Skin of body (tissue), 2 donors: ENCODE measurements around the gene CD48. TPM values are rescaled to one million over a fixed set of nuclear protein-coding genes. Genes with fewer than 3 reads are reported as not detected.
"Not testable (repeated sequence)": the region's sequence is repeated elsewhere in the genome, so short reads cannot be mapped to it uniquely, and the experiment has no call there.

ENCODE experiments used
- DNase-seq: peaks from one replicate; lab custom pipeline; 2025; lab: John Stamatoyannopoulos, UW
- total RNA-seq: library from RNA; depleted of rRNA; stranded (reverse); fragments of >200 nt; gene quantifications from one replicate; pipeline ENCODE4 v1.2.3, GENCODE V29; 2014

CD48 gene
- total RNA-seq, 1 donor from 2014 or later = 8.2 TPM

DNA sequence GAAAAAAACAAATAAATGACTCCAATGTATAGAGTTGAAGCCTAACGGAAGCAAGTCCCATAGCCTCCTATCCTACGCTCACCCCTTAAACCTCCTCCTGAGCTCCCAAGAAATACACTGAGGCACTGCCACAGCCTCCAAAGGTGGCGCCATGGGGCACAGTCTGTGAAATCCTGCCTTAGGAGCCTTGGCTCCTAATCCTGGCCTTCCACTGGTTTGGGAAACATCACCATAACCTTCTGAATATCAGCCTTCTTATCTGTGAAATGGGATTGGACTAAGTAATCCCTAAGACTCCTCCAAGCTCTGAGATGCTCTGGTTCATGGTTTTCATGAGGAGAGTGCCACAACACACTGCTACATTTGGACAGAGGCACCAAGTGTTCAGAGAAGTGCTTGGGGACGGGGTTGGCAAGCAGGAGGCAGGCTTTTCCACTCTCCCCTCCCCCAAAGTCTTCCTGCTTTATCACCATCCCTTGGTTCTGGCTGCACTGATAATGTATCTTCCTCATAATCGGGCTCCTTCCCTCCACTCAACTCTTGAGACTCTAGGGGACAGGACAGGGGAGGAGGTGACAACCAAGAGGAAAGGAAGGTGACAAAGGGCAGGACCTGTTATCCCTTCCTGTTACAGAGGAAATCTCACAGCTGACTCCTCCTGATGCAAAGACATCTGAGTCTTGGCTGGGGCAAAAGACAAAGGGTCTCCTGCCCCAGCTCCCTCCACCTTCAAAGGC is 30.2 kb upstream of the CD48 start:
- no peak for DNase-seq

DNA sequence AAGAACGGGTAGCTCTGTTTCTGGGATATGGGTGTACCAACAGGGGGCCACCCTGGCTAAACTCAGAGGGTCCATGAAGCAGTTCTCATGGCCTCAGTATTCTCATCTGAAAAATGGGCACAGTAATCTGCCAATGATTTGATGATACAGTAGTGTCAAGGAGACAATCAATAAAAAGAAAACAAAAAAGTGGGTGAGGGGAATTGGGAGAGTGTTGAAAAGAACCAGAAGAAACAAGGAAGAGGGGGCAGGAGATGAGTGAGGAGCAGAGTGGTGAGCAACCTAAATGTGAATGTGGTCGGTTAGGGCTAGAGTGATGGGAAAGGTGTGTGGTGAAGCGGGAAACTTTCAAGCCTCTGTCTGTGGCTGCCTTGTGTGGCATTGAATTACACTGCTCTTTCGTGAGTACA is 29.5 kb upstream of the CD48 start:
- DNase-seq = no peak

DNA sequence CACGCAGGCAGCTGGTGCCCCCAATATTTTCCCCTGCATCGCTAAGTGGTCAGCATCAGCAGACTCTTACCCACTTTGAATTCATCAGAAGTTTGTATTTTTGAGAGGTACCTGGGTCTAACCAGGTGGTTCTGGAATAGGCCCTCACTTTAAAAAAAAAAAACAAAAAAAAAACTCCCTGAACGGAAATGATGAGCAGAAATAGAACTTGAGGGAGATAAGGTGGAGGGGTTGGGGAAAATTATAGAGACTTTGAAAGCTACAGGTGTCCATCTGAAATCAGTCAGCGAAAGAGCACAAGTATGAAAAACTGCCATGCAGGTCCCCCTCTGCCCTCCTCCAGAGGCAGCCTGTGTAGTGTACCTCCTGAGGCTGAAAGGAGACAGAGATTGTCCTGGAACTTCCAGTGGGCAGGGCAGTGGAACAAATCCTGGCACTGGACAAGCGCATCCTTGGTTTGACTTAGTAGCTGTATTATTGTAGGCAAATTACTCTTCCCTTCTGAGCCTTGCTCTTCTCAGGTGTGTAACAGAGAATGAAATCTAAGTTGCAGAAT is 28.6 kb upstream of the CD48 start:
- DNase-seq = no peak

DNA sequence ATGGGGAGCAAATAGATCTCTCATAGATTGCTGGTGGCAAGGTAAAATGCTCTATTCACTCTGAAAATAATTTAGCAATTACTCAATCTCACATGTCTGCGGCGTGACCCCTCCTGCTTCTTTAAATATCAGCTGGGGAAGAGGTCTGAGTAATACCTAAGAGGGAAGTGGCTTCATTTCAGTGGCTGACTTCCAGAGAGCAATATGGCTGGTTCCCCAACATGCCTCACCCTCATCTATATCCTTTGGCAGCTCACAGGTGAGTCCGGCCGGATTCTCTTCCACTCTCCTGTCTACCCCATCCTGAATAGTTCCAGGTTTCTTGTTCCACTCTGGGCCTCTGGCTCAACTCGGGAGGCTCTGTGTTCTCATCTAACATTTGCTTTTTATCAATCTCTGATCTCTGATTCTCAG is 27.5 kb upstream of the CD48 start, which contains the start of gene SLAMF7:
Gene SLAMF7, plus strand, starts transcription at position 150 of the 414 bp plus-strand sequence. Its CDS starts 55 bp downstream, at position 205.
- no peak for DNase-seq

DNA sequence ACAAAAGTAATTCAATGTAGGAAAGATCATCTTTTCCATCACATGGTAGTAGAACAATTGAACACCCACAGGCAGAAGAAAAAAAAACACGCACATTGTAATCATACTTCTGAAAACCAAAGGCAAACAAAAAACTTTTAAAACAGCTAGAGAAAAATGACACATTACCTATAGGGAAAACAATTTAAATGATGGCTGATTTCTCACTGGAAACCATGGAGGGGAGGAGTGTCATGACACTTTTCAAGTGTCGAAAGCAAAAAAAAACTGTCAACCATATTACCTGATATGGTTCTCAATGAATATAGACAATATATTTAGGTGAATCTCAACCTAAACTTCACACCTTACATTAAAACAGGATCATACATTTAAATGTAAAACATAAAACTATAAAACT is 26.6 kb upstream of the CD48 start:
- DNase-seq = no peak

DNA sequence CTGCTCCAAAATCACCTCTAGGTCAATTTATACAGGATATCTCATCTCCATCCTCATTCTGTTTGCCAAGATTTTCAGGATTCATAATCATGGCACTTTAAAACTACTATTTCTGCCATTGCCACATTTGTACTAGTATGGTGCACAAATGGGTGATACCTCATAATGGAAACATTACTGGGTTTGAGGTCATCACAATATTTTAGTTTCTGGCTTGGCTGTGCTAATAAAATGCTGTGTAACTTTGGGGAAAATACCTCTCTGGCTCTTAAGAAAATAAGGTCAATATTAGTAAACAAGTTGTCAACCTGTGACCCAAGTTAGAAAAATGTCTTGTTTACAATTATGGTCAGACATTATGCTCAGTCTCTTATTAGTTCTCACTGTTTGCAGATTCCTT is 22.7 kb upstream of the CD48 start:
- DNase-seq = no peak

DNA sequence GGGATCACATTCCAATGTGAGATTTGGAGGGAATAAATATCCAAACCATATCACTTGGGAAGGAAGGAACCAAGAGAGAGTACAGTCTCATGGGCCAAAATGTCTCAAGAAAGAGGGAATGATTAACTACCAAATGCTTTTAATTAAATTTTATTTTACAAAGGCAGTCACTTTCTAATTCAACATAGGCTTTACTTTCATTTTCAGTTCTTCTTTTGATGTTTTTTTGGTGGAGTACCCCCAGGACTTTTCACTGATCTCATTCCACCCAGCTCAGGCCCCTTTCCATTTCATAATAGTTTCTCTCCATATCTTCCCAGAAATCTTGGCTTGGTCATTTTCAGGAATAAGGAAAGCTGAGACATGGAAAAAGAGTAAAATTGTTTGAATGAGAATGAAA is 22.3 kb upstream of the CD48 start:
- DNase-seq = no peak

DNA sequence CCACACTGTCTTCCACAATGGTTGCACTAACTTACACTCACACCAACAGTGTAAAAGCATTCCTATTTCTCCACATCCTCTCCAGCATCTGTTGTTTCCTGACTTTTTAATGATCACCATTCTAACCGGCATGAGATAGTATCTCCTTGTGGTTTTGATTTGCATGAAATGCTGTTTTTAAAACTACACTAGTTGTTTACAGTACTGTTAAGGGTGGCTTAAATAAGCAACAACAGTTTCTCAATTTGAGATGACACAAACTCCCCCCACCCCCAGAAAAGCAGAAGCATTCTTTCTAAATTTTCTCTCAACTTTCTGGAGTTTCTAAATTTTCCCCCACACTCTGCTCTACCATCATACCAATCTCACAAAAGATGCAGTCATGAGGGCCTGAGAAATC is 20.4 kb upstream of the CD48 start:
- DNase-seq = no peak

DNA sequence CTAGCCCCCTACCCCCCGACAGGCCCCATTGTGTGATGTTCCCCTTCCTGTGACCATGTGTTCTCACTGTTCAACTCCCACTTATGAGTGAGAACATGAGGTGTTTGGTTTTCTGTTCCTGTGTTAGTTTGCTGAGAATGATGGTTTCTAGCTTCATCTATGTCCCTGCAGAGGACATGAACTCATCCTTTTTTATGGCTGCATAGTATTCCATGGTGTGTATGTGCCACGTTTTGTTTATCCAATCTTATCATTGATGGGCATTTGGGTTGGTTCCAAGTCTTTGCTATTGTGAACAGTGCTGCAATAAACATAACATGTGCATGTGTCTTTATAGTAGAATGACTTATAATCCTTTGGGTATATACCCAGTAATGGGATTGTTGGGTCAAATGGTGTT is 19.9 kb upstream of the CD48 start:
- not testable (repeated sequence) for DNase-seq

DNA sequence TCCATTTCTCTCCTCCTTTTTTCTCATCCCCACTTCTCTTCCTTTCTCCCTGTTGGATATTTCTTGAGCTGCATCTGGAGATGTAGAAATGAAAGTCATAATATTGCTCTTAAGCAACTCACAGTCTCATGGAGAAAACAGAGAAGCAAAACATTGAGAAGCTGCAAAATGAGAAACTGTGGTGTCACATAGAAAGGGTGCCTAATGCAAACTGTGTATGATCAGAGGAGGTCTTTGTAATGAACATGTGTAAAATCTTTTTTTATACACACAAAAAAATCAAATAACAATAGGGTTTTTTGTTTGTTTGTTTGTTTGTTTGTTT is 15.7 kb upstream of the CD48 start:
- no peak for DNase-seq

DNA sequence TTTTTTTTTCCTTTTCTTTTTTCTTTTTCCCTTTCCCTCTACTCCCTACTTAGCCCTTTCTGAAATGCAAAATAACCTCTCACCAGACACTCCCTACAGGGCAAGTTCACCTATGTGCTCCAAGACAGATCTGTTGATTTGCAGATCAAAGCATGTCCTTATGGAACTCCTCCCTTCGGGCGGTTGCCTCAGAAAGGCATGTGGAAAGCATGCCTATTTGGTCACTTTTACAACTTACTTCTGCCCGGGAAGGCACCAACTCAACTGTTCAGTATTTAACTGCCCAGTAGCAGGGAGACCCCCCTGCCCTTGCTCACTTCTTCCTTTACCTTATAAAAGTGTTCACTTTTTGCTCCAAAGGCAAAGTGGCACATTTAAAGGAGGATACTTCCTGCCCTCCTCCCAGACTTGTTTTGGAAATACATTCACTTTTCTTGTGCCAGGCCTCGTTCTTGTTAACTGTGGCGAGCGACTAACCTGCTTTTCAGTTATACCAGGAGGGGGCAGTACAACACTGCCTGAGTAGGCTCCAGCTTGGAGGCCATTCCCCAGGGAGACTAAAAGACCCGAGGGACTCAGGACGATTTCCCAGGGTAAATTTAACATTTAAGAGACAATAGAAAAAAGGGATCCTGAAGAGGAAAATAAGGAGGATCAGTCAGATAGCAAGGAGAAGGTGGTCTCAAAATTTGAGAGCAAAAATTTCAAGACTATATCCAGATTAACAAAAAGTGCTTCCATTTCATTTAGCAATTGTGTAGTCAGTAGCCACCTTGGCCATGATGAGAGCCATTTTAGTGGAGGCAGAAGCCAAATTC is 15.1 kb upstream of the CD48 start:
- peak; percentile 6 for DNase-seq

DNA sequence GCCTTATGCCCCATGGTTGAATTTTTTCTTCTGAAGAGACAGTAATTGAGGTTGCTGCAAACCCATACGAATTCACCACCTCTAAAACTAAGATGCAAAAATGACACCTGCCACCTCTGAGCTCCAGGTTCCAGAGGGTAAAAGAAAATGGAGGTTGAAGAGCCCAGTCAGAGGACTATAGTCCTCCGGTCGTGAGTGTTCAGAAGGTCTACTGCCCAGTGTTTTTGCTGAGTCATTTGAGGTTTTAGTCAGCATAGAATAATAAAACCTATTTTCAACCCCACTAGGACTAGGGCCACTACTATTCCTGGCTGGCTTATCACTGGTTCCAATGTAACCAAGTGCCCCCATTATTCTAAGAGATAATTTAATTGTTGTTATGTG is 14.5 kb upstream of the CD48 start:
- no peak for DNase-seq

DNA sequence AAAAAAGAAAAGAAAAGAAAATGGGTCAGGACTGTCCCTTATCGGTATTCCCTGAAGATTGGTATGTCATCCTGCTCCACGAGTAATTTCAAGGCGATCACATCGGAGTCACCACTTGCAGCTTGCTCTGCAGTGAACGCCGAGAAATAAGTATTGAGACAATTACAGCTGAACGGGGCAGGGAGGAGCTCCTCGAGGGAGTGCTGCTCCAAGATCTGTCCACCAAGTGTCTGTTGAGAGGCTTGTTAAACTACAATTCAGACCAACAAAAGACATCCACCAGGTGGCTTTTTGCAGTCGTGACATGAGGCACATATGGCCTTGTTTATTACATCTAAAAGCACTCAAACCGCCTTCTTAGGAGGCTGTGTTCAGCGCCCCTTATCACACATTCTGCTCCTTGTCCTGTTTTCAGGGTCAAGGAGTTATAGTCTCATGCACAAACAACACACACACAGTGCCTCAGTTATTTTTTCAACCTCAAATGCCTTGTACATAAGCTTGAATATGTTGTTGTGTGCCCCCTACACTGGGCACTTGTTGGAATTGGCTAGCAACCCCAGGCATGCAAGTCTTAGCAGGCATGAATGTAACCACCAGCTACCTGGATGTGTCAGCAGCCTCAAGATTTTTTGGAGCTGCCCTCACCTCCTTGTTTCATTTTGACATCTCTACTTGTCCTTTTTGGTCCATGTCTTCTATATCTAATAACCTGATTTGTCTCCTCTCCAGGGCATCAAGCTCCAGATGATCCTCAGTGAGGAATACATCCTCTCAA is 13.0 kb upstream of the CD48 start:
- DNase-seq = no peak

DNA sequence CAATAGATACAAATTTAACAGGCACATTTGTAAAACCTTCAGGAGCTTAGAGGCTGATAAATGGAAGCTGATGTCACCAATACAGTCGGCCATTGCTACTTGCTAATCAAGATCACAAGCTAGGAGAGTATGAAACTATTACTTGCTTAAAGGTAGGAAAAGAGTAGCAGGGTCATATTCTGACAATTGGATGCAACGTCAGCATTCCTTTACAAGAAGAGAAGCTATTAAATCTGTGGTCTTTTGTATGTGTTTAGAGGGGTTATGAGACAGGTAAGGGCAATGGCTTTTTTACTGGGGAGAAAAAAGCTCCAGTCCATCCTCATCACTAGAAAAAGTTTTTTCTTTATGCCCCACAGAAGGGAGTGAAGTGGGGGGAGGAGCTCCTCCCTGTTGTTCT is 11.7 kb upstream of the CD48 start:
- no peak for DNase-seq

DNA sequence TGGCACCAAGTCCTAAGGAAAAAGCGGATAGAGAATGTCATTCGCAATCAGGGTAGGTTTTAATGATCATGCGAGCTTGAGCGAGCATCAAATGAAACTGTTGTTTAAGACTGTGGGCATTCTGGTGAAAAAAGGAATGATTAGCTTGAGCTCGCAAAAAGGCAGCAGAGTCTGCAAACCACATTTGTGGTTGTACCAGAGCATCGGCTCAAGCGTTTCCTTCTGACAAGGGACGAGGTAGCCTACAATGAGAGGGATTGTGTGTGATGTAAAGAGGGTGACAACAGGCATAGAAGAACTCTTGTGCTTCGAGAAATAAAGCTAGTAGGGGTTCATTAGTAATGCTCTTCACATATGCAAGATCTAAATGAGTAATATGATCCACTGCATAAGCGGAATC is 11.1 kb upstream of the CD48 start:
- DNase-seq = no peak

DNA sequence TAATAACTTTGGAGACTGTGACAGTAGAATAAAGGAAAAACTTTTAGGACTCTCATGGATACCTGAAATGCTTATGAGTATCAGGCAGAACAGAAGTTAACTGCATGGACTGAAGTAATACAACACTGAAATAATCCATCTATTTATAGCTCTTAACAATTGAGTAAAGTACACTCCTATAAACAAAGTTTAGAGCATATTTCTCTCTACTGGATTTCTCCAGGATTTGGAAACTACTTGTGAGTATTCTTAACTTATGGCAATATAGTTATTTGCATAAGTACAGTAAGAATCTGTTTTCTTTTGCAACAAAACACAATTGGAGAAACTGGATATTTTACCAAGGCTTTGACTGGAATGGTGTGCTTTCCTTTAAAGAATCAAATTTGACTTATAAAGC is 9.9 kb upstream of the CD48 start:
- no peak for DNase-seq

DNA sequence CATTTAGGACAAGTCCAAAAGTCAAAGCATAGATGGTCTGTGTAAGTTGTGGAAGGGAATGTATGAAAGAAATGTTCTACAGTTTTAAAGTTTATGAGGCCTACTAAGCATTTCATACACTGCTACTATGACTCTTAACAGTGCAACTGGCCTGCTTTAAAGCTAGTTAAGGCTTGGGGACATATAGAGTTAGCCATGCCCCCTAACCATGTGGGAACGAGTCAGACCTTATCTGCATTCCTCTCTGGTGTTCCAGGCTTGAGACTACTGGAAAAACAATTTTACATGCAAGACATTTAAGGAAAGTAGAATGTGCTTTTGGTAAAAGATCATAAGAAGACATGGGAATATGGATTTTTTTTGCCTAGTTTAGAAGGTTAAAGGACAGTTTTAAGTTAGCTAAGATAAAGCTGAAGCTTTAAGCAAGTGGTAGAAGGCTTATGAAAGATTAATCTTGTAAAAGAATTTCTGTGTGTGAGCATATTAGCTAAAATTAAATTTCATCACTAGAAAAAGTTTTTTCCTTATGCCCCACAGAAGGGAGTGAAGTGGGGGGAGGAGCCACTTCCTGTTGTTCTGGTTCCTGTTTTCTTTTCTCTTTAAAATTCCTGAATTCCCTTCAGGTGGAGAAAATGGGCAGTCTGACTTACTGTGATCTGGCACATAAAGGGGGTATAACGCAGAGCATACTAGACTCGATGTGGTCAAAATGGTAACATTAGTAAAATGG is 8.9 kb upstream of the CD48 start:
- no peak for DNase-seq

DNA sequence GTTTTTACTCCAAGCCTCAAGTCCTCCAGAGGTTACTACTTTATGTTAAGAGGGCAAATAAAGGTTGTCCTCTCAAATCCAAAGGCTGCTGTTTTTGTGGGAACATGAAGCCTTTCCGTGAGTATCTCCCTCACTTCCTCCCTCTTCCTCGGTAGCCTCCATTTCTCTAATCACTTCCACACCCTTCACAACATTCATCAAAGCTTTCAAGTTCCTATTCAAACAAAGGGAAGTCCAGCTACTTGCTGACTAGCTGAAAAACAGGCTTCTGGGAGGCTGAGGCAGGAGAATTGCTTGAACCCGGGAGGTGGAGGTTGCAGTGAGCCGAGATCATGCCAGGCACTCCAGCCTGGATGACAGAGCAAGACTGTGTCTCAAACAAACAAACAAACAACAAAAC is 6.6 kb upstream of the CD48 start:
- DNase-seq = no peak

DNA sequence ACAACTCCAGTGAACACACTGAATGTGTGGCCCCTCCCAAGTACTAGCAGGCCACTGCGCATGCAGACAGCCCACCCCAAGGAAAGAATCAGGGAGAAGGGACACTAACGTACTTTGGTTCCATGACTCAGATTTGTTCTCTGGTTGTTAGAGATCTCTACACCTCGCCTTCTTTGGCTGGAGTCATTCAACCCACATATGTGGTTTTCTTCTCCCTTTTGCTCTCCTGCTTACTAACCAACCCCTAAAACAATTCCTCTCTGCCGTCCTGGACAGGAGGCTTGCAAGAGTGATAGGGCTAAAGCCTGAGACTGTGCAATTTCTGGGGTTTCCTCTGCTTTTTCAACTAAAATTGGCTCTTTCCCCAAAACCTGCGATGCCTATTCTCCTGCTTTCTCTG is 5.7 kb upstream of the CD48 start:
- no peak for DNase-seq

DNA sequence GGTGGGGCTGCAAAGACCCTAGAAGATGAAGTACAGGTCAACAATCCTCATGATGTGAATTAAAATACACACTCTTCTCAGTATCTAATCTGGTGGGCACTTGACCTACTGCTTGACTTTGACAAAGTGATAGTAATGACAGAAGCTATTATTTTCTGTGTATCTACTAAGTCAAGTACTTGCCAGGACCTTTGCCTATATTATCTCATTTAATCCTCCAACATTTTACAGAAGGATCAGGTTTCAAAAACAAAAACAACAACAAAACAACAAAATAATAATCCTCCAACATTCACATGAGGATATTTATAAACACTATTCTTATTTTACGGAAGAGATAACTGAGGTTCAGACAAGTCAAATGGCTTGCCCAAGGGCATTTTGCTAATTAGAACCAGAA is 4.4 kb upstream of the CD48 start:
- no peak for DNase-seq

DNA sequence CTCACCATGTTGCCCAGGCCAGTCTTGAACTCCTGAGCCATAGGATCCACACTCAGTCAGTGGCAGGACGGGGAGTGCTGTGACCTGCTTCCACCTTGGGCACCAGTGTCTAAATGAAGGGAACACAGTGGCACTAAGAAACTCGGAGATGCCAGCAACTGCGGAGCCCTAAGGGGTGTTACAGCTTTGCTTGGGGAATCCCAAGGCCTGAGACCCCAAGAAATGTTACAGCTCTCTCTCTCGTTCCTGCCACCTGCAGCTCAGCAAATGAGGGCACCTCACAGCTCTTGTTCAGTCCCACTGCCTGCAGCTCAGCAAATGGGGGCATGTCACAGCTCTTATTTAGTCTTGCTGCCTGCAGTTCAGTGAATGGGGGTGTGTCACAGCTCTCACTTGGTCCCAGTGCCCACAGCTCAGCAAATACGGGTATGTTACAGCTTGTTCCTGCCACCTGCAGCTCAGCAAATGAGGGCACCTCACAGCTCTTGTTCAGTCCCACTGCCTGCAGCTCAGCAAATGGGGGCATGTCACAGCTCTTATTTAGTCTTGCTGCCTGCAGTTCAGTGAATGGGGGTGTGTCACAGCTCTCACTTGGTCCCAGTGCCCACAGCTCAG is 2.5 kb upstream of the CD48 start:
- not testable (repeated sequence) for DNase-seq
